Peyer's patch (tissue), 4 donors: ENCODE measurements around the gene TMEM59L.
A peak's percentile ranks its signal among the peaks of the same experiment; 100 is the strongest.

ENCODE experiments used
- POLR2A ChIP-seq, 2 donors: fragments of 450-650 bp; IDR thresholded peaks; one replicate each; pipeline ENCODE4 v1.5.1; 2017; ENCODE audit warnings: antibody characterized with exemption in 2 of 2, mild to moderate bottlenecking in 2 of 2, moderate library complexity in 2 of 2
- TF ChIP-seq, protein P1 (sequence below), 6 experiments: fragments of 450-650 bp in 4 of 6; fragments of 200-600 bp in 2 of 6; sonication (generic) in 1 of 6; IDR thresholded peaks; one replicate each; pipeline ENCODE4 v1.5.1; 2017 to 2019; ENCODE audit warnings: antibody characterized with exemption in 6 of 6, mild to moderate bottlenecking in 3 of 6, moderate library complexity in 1 of 6

- TF ChIP-seq, protein P1, sequence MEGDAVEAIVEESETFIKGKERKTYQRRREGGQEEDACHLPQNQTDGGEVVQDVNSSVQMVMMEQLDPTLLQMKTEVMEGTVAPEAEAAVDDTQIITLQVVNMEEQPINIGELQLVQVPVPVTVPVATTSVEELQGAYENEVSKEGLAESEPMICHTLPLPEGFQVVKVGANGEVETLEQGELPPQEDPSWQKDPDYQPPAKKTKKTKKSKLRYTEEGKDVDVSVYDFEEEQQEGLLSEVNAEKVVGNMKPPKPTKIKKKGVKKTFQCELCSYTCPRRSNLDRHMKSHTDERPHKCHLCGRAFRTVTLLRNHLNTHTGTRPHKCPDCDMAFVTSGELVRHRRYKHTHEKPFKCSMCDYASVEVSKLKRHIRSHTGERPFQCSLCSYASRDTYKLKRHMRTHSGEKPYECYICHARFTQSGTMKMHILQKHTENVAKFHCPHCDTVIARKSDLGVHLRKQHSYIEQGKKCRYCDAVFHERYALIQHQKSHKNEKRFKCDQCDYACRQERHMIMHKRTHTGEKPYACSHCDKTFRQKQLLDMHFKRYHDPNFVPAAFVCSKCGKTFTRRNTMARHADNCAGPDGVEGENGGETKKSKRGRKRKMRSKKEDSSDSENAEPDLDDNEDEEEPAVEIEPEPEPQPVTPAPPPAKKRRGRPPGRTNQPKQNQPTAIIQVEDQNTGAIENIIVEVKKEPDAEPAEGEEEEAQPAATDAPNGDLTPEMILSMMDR (IDR thresholded peaks at IDR 0.05), result peak in 4 of 6 experiments; percentile 11 to 61 (median 56)
- TF ChIP-seq POLR2A (IDR thresholded peaks at IDR 0.05), result no peak
Measured at GRCh38 chr19:18589380-18590272, 23.0 kb upstream of the TMEM59L start.
